MM.1S (cell line): ENCODE results near the gene ABCC6.

Experiments
- DNase-seq: peaks from one replicate; pipeline ENCODE4 v3.0.0-alpha.2; 2015
- H2AFZ ChIP-seq: fragments of 300-600 bp; sonication (generic); 2 replicates; pipeline ENCODE4 v1.6.0; 2016; ENCODE audit warnings: antibody characterized with exemption, low read length
- H3F3A ChIP-seq: fragments of 300-600 bp; sonication (generic); 2 replicates; pipeline ENCODE4 v1.6.1; 2016; ENCODE audit warnings: mild to moderate bottlenecking, antibody characterized with exemption, low read length, moderate library complexity, mixed read lengths; ENCODE audit not compliant: insufficient read depth
- H3K27ac ChIP-seq: fragments of 300-600 bp; sonication (generic); 2 replicates; pipeline ENCODE4 v1.5.1; 2016; ENCODE audit warnings: mild to moderate bottlenecking, low read length
- H3K27me3 ChIP-seq: fragments of 300-600 bp; sonication (generic); replicated peaks from 2 replicates; pipeline ENCODE4 v1.6.0; 2016; ENCODE audit warnings: low read length; ENCODE audit not compliant: insufficient read depth
- H3K36me3 ChIP-seq: fragments of 300-600 bp; sonication (generic); replicated peaks from 2 replicates; pipeline ENCODE4 v1.6.1; 2016; ENCODE audit warnings: mild to moderate bottlenecking, low read length, mixed read lengths; ENCODE audit not compliant: insufficient read depth
- H3K4me1 ChIP-seq: fragments of 300-600 bp; sonication (generic); 2 replicates; pipeline ENCODE4 v1.6.1; 2016; ENCODE audit warnings: low read length, mixed read lengths
- H3K4me2 ChIP-seq: fragments of 300-600 bp; sonication (generic); 2 replicates; pipeline ENCODE4 v1.6.0; 2016; ENCODE audit warnings: low read depth, low read length
- H3K4me3 ChIP-seq: fragments of 300-600 bp; sonication (generic); 2 replicates; pipeline ENCODE4 v1.5.1; 2016; ENCODE audit warnings: low read length, mixed read lengths
- H3K79me2 ChIP-seq: fragments of 300-600 bp; sonication (generic); 2 replicates; pipeline ENCODE4 v1.6.1; 2016; ENCODE audit warnings: mixed run types, low read length, mixed read lengths
- H3K9ac ChIP-seq: fragments of 300-600 bp; sonication (generic); 2 replicates; pipeline ENCODE4 v1.6.1; 2016; ENCODE audit warnings: low read length, mixed read lengths
- H3K9me2 ChIP-seq: fragments of 300-600 bp; sonication (generic); replicated peaks from 2 replicates; pipeline ENCODE4 v1.6.1; 2016; ENCODE audit warnings: mild to moderate bottlenecking, low read length, mixed read lengths; ENCODE audit not compliant: insufficient read depth
- H3K9me3 ChIP-seq: fragments of 300-600 bp; sonication (generic); replicated peaks from 2 replicates; pipeline ENCODE4 v1.6.1; 2016; ENCODE audit warnings: mild to moderate bottlenecking, low read length, mixed read lengths; ENCODE audit not compliant: insufficient read depth
- H4K20me1 ChIP-seq: fragments of 300-600 bp; sonication (generic); 2 replicates; pipeline ENCODE4 v1.6.1; 2016; ENCODE audit warnings: mild to moderate bottlenecking, low read length, moderate library complexity, mixed read lengths; ENCODE audit not compliant: insufficient read depth
- EZH2 ChIP-seq: fragments of 300-600 bp; sonication (generic); optimal IDR thresholded peaks from 2 replicates; pipeline ENCODE3; 2017; ENCODE audit warnings: low read depth, mild to moderate bottlenecking, antibody characterized with exemption, low read length, mixed read lengths
- EZH2phosphoT487 ChIP-seq: fragments of 300-600 bp; sonication (generic); IDR thresholded peaks from 2 replicates; pipeline ENCODE4 v1.6.1; 2018; ENCODE audit warnings: antibody characterized with exemption, low read length
- TF ChIP-seq, protein P1 (sequence below): fragments of 300-600 bp; sonication (generic); IDR thresholded peaks from 2 replicates; pipeline ENCODE4 v1.5.1; 2016; ENCODE audit warnings: antibody characterized with exemption, low read length, mixed read lengths

ABCC6 gene

DNA sequence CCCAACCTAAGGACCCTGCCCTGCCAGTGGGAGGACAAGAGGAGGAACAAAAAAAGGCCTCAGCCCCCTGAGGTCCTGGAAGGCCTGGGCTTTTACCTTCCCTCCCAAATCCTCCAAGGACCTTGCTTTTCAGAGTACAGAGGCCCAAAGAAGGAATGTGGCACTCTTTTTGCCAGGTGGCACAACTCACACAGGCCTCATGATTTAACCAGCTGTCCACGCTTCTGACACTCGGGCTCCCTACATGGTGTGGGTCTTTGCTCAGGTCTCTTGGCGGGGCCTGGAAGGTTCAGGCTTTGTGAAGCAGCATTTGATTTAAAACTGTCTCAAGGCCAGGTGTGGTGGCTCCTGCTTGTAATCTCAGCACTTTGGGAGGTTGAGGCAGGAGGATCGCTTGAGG lies 120.6 kb downstream of the ABCC6 start:
- H3K36me3 ChIP-seq = no peaks in the 10 kb centered on the region

DNA sequence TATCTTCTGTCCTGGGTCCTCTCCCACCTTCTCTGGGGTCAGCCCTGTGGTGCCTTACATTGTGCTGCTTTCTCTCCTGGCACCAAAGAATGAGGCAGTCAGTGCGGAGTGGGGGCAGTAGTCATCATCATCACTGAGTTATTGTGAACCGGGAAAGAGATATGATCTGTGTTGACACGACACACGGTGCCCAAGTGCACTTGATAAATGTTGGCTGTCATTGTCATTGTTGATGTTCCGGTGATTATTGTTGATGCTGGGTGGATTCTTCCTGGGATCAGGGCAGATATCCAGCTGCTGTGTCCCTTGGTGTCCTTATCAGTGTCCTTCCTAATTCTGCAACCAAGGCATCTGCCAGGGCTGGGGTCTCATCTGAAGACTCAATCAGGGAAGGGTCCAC lies 121.7 kb downstream of the ABCC6 start:
- Histone ChIP-seq H3K36me3 (no peaks in the 10 kb centered on the region), H2AFZ (no peak overlapping the region), H3K9ac (no peak overlapping the region), H4K20me1 (no peaks in the 10 kb centered on the region), H3K4me3 (no peak overlapping the region), H3K9me3 (no peaks in the 10 kb centered on the region), H3K4me1 (no peaks in the 10 kb centered on the region), H3K27ac (no peak overlapping the region), H3K4me2 (no peak overlapping the region), H3F3A (no peaks in the 10 kb centered on the region), H3K9me2 (no peaks in the 10 kb centered on the region), H3K27me3 (no peaks in the 10 kb centered on the region), H3K79me2 (no peaks in the 10 kb centered on the region)
- no peak for DNase-seq
- no peak for TF ChIP-seq EZH2
- TF ChIP-seq, protein P1, sequence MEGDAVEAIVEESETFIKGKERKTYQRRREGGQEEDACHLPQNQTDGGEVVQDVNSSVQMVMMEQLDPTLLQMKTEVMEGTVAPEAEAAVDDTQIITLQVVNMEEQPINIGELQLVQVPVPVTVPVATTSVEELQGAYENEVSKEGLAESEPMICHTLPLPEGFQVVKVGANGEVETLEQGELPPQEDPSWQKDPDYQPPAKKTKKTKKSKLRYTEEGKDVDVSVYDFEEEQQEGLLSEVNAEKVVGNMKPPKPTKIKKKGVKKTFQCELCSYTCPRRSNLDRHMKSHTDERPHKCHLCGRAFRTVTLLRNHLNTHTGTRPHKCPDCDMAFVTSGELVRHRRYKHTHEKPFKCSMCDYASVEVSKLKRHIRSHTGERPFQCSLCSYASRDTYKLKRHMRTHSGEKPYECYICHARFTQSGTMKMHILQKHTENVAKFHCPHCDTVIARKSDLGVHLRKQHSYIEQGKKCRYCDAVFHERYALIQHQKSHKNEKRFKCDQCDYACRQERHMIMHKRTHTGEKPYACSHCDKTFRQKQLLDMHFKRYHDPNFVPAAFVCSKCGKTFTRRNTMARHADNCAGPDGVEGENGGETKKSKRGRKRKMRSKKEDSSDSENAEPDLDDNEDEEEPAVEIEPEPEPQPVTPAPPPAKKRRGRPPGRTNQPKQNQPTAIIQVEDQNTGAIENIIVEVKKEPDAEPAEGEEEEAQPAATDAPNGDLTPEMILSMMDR = no peak
- no peak for TF ChIP-seq EZH2phosphoT487

More for the DNA sequence above, 120.6 kb downstream of the ABCC6 start:
- Histone ChIP-seq H3K4me3 (no peak overlapping the region), H2AFZ (no peak overlapping the region), H3K9me3 (no peaks in the 10 kb centered on the region), H3K4me1 (no peaks in the 10 kb centered on the region), H3K27ac (no peak overlapping the region), H3F3A (no peaks in the 10 kb centered on the region), H3K4me2 (no peak overlapping the region), H3K9me2 (no peaks in the 10 kb centered on the region), H3K9ac (no peak overlapping the region), H3K79me2 (no peaks in the 10 kb centered on the region), H3K27me3 (no peaks in the 10 kb centered on the region), H4K20me1 (no peaks in the 10 kb centered on the region)
- no peak for DNase-seq
- TF ChIP-seq EZH2 (no peak), EZH2phosphoT487 (no peak)
- TF ChIP-seq, protein P1 = no peak

DNA sequence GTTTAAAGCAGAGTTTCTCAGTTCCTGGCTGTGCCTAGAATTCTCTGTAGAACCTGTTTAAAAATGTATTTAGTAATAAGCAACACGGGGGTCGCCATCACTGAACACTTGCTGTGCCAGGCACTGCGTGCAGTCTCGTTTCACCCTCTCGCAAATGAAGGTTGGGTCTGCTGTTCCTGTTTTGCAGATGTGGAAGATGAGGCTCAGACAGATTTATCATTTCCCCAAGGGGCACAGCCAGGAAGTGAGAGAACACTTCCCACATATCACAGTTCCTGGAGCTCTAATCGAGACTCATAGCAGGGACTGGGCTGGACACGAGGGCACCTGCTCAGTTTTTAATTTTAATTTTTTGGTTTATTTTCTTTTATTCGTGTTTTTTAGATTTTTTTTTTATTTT lies 122.7 kb downstream of the ABCC6 start:
- Histone ChIP-seq H3K9me3 (no peaks in the 10 kb centered on the region), H3K4me2 (no peak overlapping the region), H3K4me1 (no peaks in the 10 kb centered on the region), H3K36me3 (no peaks in the 10 kb centered on the region), H3K9me2 (no peaks in the 10 kb centered on the region), H3K27me3 (no peaks in the 10 kb centered on the region), H2AFZ (no peak overlapping the region), H3F3A (no peaks in the 10 kb centered on the region), H3K4me3 (no peak overlapping the region), H3K79me2 (no peaks in the 10 kb centered on the region), H3K9ac (no peak overlapping the region), H4K20me1 (no peaks in the 10 kb centered on the region), H3K27ac (no peak overlapping the region)
- TF ChIP-seq, protein P1 = no peak
- TF ChIP-seq EZH2phosphoT487 (no peak), EZH2 (no peak)
- no peak for DNase-seq
